ENCODE data around the gene CWH43.

The CWH43 gene

DNA sequence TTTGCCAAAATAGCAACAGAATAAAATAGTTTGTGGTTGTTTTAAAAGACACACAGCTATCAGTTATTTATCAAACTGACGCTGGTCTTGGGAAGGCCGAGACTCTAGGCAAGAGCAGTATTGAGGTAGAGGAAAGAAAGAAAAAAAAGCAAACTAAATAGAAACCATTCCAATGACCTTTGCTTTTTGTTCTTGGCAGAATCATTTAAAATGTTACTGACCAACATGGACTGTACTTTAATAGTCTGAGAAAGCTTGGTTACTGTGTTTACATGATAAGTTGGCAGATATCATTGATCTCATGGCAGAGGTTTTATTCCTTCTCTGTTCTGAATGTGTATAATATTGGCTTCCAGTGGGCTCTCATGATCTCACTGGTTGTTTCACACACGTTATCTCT lies 11.9 kb downstream of the CWH43 start:
- no peak for DNase-seq (ENCODE audit: insufficient read length, low spot score)
- no peak for FAIRE-seq
- TF ChIP-seq PAX5 (IDR thresholded peaks at IDR 0.05; ENCODE audit: insufficient read depth, low read length, severe bottlenecking), result no peak
- TF ChIP-seq POU2F2 (IDR thresholded peaks at IDR 0.05; ENCODE audit: low read depth, low read length), result no peak
- TF ChIP-seq SPI1 (IDR thresholded peaks at IDR 0.05; ENCODE audit: low read depth, low read length), result no peak
- TF ChIP-seq POLR2A (IDR thresholded peaks at IDR 0.05; ENCODE audit: low read depth, low read length), result no peak
- TF ChIP-seq POLR2AphosphoS5 (IDR thresholded peaks at IDR 0.05; ENCODE audit: low read depth, low read length), result no peak
- no peak for TF ChIP-seq TAF1 (IDR thresholded peaks at IDR 0.05; ENCODE audit: low read depth, low read length)

DNA sequence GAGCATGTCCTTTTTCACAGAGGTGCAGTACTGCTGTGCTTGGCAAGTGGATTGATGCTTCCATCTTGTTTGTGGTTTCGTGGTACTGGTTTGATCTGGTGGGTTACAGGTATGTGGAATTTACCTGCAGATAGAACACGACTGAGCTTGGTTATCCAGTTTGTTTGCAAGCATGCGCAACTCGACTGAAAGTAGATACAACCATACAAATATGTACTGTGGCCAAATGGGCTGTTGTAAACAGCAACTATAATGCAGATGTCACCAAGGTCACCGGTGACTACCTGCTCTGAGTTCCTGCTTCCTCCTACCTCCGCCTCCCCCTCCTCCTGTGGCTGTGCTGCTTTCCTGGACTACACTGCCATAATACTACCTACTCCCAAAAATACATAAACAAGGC lies 12.4 kb downstream of the CWH43 start:
- no peak for DNase-seq (ENCODE audit: insufficient read length, low spot score)
- no peak for FAIRE-seq
- TF ChIP-seq PAX5 (IDR thresholded peaks at IDR 0.05; ENCODE audit: insufficient read depth, low read length, severe bottlenecking) (no peak), POLR2A (IDR thresholded peaks at IDR 0.05; ENCODE audit: low read depth, low read length) (no peak), TAF1 (IDR thresholded peaks at IDR 0.05; ENCODE audit: low read depth, low read length) (no peak), SPI1 (IDR thresholded peaks at IDR 0.05; ENCODE audit: low read depth, low read length) (no peak), POLR2AphosphoS5 (IDR thresholded peaks at IDR 0.05; ENCODE audit: low read depth, low read length) (no peak), POU2F2 (IDR thresholded peaks at IDR 0.05; ENCODE audit: low read depth, low read length) (no peak)

DNA sequence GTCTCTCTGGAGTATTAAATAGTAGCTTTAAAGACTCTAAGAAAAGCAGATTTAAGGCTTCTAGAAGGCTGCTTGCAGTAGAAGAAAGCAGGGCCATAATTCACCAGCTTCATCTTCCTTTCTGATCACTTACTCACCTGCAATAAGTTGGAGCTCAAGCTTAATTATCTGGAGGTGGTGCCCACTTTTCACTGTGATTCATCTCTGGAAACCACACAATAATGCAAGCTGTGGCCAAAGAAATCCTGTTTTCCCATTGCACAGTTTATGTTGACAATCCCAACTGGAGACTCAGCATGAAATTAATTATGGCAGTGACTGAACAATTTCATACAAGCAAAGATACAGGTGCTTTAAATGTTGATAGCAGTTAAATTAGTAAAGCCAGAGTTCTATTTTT lies 14.7 kb downstream of the CWH43 start:
- FAIRE-seq, result no peak

DNA sequence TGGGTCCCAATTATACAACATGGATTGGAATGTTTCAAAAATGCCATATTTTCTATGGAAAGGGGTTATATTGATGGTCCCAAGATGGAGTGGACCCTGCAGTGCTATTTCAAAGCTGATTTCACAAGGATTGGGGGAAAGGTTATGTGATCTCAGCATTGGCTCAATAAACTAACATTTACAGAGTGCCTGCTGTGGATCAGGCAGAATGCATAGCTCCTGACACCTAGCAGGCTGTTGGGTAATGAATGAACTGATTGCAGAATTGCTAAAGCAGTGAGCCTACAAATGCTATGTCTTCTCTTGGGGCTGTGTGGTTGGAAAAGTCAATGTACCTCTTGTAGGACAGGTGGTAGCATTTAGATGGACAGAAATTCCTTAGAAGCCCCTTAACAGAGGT lies 16.9 kb downstream of the CWH43 start:
- FAIRE-seq, result no peak
- no peak for DNase-seq (ENCODE audit: insufficient read length, low spot score)
- no peak for TF ChIP-seq POLR2A (IDR thresholded peaks at IDR 0.05; ENCODE audit: low read depth, low read length)
- no peak for TF ChIP-seq POU2F2 (IDR thresholded peaks at IDR 0.05; ENCODE audit: low read depth, low read length)
- no peak for TF ChIP-seq PAX5 (IDR thresholded peaks at IDR 0.05; ENCODE audit: insufficient read depth, low read length, severe bottlenecking)
- no peak for TF ChIP-seq TAF1 (IDR thresholded peaks at IDR 0.05; ENCODE audit: low read depth, low read length)
- TF ChIP-seq POLR2AphosphoS5 (IDR thresholded peaks at IDR 0.05; ENCODE audit: low read depth, low read length), result no peak
- TF ChIP-seq SPI1 (IDR thresholded peaks at IDR 0.05; ENCODE audit: low read depth, low read length), result no peak

More for the DNA sequence above, 14.7 kb downstream of the CWH43 start:
- no peak for DNase-seq (ENCODE audit: insufficient read length, low spot score)
- TF ChIP-seq POU2F2 (IDR thresholded peaks at IDR 0.05; ENCODE audit: low read depth, low read length), result no peak
- TF ChIP-seq TAF1 (IDR thresholded peaks at IDR 0.05; ENCODE audit: low read depth, low read length), result no peak
- no peak for TF ChIP-seq POLR2AphosphoS5 (IDR thresholded peaks at IDR 0.05; ENCODE audit: low read depth, low read length)
- TF ChIP-seq POLR2A (IDR thresholded peaks at IDR 0.05; ENCODE audit: low read depth, low read length), result no peak
- no peak for TF ChIP-seq PAX5 (IDR thresholded peaks at IDR 0.05; ENCODE audit: insufficient read depth, low read length, severe bottlenecking)
- no peak for TF ChIP-seq SPI1 (IDR thresholded peaks at IDR 0.05; ENCODE audit: low read depth, low read length)

DNA sequence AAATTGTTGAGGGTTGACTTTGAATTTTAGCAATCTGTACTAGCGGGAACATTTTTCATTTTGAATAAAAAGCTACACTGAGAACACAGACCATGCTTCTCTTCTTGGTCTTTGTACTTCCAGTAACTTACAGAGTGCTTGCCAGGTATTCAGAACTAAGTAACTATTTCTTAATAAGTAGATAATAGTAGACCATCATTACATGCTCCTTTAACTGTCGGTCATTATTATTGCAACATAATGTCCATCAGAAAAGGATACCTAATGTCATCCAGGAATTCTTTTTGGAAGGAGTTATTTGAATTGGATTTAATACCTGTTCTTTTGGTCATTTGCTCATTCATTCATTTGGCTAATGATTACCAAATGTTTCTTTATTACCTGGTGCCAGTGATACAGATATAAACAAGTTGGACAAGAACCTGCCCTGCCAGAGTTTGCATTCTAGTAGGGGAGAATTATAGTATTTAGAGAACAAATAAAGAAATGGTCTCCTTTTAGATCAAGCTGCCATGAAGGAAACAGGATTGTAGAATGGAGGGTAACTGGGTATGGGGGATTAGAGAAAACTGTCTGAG lies 32.7 kb downstream of the CWH43 start:
- no peak for TF ChIP-seq PAX5 (IDR thresholded peaks at IDR 0.05; ENCODE audit: insufficient read depth, low read length, severe bottlenecking)
- TF ChIP-seq POLR2A (IDR thresholded peaks at IDR 0.05; ENCODE audit: low read depth, low read length), result no peak
- TF ChIP-seq TAF1 (IDR thresholded peaks at IDR 0.05; ENCODE audit: low read depth, low read length), result no peak
- no peak for TF ChIP-seq SPI1 (IDR thresholded peaks at IDR 0.05; ENCODE audit: low read depth, low read length)
- TF ChIP-seq POU2F2 (IDR thresholded peaks at IDR 0.05; ENCODE audit: low read depth, low read length), result no peak
- TF ChIP-seq POLR2AphosphoS5 (IDR thresholded peaks at IDR 0.05; ENCODE audit: low read depth, low read length), result no peak
- DNase-seq (ENCODE audit: insufficient read length, low spot score) (no peak), FAIRE-seq (no peak)

DNA sequence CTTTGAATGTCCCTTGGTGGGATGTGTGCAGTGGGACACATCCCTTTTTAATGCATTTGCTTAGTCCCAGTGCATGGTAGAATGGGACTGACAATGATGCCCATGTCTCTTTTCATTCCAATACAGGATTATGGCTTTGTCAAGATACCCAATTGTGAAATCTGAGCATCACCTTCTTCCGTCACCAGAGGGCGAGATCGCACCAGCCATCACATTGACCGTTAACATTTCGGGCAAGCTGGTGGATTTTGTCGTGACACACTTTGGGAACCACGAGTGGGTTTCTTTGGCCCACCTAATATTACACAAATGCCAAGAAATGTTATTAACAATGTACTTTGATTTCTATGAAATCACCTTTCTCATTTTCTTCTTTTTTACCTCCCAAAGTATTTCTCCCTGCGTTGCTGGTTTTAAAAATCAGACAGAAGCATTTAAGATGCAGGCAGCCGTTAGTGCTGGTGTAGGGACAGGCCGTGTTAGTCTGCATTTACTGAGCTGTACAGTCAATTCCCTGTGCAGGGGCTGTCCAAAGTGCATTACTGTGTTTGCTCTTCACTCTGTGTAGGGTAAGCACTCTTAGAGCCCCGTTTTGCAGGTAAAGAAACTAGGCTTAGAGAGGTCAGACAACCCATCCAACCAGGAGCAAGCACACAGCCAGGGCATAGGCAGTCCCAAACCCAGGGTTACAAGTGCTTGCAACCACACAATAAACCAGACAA lies 46.5 kb downstream of the CWH43 start:
- peak; percentile 5 for DNase-seq (ENCODE audit: insufficient read length, low spot score)
- no peak for TF ChIP-seq SPI1 (IDR thresholded peaks at IDR 0.05; ENCODE audit: low read depth, low read length)
- no peak for TF ChIP-seq POLR2AphosphoS5 (IDR thresholded peaks at IDR 0.05; ENCODE audit: low read depth, low read length)
- TF ChIP-seq POLR2A (IDR thresholded peaks at IDR 0.05; ENCODE audit: low read depth, low read length), result no peak
- TF ChIP-seq POU2F2 (IDR thresholded peaks at IDR 0.05; ENCODE audit: low read depth, low read length), result no peak
- no peak for TF ChIP-seq PAX5 (IDR thresholded peaks at IDR 0.05; ENCODE audit: insufficient read depth, low read length, severe bottlenecking)
- no peak for TF ChIP-seq TAF1 (IDR thresholded peaks at IDR 0.05; ENCODE audit: low read depth, low read length)
- FAIRE-seq, result peak; percentile 58

DNA sequence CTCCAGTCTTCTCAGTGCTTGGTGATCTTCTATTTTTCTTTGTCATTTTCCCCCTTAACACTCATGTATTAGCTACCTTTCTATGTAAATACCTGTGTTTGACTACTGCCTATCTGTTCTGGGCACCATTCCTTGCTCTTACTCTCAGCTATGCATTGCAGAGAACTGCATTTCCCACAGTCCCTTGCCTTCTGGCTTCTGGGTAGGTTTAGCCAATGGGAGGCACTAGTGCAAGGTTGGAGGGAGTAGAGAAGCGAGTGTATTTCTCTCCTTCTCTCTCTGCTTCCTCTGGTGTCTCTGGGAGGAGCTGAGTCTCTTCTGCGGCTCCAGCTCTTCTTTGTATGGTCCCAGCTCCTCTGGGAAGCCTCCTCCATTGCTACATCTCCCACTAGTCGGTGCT lies 50.5 kb downstream of the CWH43 start:
- DNase-seq (ENCODE audit: insufficient read length, low spot score), result no peak
- no peak for TF ChIP-seq POLR2AphosphoS5 (IDR thresholded peaks at IDR 0.05; ENCODE audit: low read depth, low read length)
- TF ChIP-seq POU2F2 (IDR thresholded peaks at IDR 0.05; ENCODE audit: low read depth, low read length), result no peak
- no peak for TF ChIP-seq PAX5 (IDR thresholded peaks at IDR 0.05; ENCODE audit: insufficient read depth, low read length, severe bottlenecking)
- TF ChIP-seq TAF1 (IDR thresholded peaks at IDR 0.05; ENCODE audit: low read depth, low read length), result no peak
- no peak for TF ChIP-seq SPI1 (IDR thresholded peaks at IDR 0.05; ENCODE audit: low read depth, low read length)
- no peak for FAIRE-seq

DNA sequence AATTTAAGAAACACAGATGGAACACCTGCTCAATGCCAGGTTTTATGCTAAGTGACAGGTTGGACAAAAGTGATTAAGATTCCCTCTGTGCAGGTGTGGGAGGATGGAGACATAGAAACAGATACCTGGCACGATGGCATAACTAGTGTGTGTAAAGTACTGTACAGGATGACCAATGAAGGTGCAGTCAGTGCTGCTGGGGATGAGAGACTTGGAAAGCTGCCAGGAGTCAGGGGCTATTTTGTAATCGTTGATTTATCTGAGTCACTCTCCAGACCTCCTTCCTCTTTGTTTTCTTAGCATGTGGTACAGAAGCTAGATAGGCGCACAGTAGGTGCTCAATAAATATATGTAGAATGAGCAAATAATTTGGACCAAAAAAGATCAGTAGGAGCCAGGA lies 58.2 kb downstream of the CWH43 start:
- TF ChIP-seq POU2F2 (IDR thresholded peaks at IDR 0.05; ENCODE audit: low read depth, low read length) (no peak), SPI1 (IDR thresholded peaks at IDR 0.05; ENCODE audit: low read depth, low read length) (no peak), POLR2A (IDR thresholded peaks at IDR 0.05; ENCODE audit: low read depth, low read length) (no peak), POLR2AphosphoS5 (IDR thresholded peaks at IDR 0.05; ENCODE audit: low read depth, low read length) (no peak), PAX5 (IDR thresholded peaks at IDR 0.05; ENCODE audit: insufficient read depth, low read length, severe bottlenecking) (no peak), TAF1 (IDR thresholded peaks at IDR 0.05; ENCODE audit: low read depth, low read length) (no peak)
- DNase-seq (ENCODE audit: insufficient read length, low spot score) (no peak), FAIRE-seq (no peak)

DNA sequence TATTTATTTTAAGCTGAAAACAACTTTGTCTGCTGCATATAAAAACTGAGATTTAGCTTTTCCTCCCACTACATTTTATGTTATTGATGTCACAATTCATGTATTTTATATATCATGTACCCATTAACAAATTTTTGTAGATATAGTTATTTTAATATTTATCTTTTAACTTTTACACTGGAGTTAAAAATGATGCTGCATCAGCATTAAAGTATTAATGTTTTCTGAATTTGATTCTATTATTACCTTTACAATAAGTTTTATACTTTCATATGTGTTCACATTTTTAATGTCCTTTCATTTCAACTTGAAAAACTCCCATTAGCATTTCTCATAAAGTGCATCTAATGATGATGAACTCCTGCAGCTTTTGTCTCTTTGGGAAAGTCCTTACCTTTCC lies 72.2 kb downstream of the CWH43 start:
- no peak for FAIRE-seq
- no peak for TF ChIP-seq TAF1 (IDR thresholded peaks at IDR 0.05; ENCODE audit: low read depth, low read length)
- no peak for TF ChIP-seq PAX5 (IDR thresholded peaks at IDR 0.05; ENCODE audit: insufficient read depth, low read length, severe bottlenecking)
- no peak for TF ChIP-seq POLR2AphosphoS5 (IDR thresholded peaks at IDR 0.05; ENCODE audit: low read depth, low read length)
- no peak for TF ChIP-seq SPI1 (IDR thresholded peaks at IDR 0.05; ENCODE audit: low read depth, low read length)
- TF ChIP-seq POLR2A (IDR thresholded peaks at IDR 0.05; ENCODE audit: low read depth, low read length), result no peak
- TF ChIP-seq POU2F2 (IDR thresholded peaks at IDR 0.05; ENCODE audit: low read depth, low read length), result no peak
- no peak for DNase-seq (ENCODE audit: insufficient read length, low spot score)

Measured in GM12891 (cell line).